ENCODE results near the gene CFAP141.
"Not testable (repeated sequence)": the region's sequence is repeated elsewhere in the genome, so short reads cannot be mapped to it uniquely, and the experiment has no call there.

CFAP141 gene

GRCh38 chr1:154206196-154206595 lies at the start of gene CFAP141:
Gene CFAP141, minus strand, starts transcription at chr1:154206333. Its CDS starts 26 bp downstream, at chr1:154206307.
- DNase-seq = no peak

- no peak for DNase-seq
Measured at GRCh38 chr1:154253671-154254070, 47.5 kb upstream of the CFAP141 start.

GRCh38 chr1:154241703-154242351 lies 35.7 kb upstream of the CFAP141 start:
- no peak for DNase-seq

GRCh38 chr1:154240294-154240833 lies 34.2 kb upstream of the CFAP141 start:
- DNase-seq = no peak

GRCh38 chr1:154239491-154239890 lies 33.4 kb upstream of the CFAP141 start:
- DNase-seq = no peak

GRCh38 chr1:154237880-154238506 lies 31.9 kb upstream of the CFAP141 start:
- DNase-seq = no peak

- no peak for DNase-seq
Measured at GRCh38 chr1:154237435-154237834, 31.3 kb upstream of the CFAP141 start.

GRCh38 chr1:154236855-154237254 lies 30.7 kb upstream of the CFAP141 start:
- DNase-seq = no peak

GRCh38 chr1:154233127-154233526 lies 27.0 kb upstream of the CFAP141 start:
- not testable (repeated sequence) for DNase-seq

- not testable (repeated sequence) for DNase-seq
Measured at GRCh38 chr1:154231112-154231511, 25.0 kb upstream of the CFAP141 start.

- no peak for DNase-seq
Measured at GRCh38 chr1:154225370-154225769, 19.2 kb upstream of the CFAP141 start.

GRCh38 chr1:154223621-154224020 lies 17.5 kb upstream of the CFAP141 start:
- no peak for DNase-seq

- DNase-seq = no peak
Measured at GRCh38 chr1:154222918-154223317, 16.8 kb upstream of the CFAP141 start.

- no peak for DNase-seq
Measured at GRCh38 chr1:154222518-154222917, 16.4 kb upstream of the CFAP141 start.

- no peak for DNase-seq
Measured at GRCh38 chr1:154221278-154222001, 15.3 kb upstream of the CFAP141 start.

GRCh38 chr1:154220970-154221277 lies 14.8 kb upstream of the CFAP141 start:
- no peak for DNase-seq

GRCh38 chr1:154220071-154220969 lies 14.2 kb upstream of the CFAP141 start, which contains the start of gene UBAP2L:
Gene UBAP2L, plus strand, starts transcription at chr1:154220955. Its CDS starts 4,169 bp downstream, at chr1:154225124.
- peak; percentile 97 for DNase-seq

- peak; percentile 38 for DNase-seq
Measured at GRCh38 chr1:154219541-154219940, 13.4 kb upstream of the CFAP141 start.

- DNase-seq = no peak
Measured at GRCh38 chr1:154218545-154218944, 12.4 kb upstream of the CFAP141 start.

GRCh38 chr1:154213274-154213673 lies 7.1 kb upstream of the CFAP141 start:
- DNase-seq = no peak

GRCh38 chr1:154212083-154212482 lies 6.0 kb upstream of the CFAP141 start:
- DNase-seq = no peak

- DNase-seq = no peak
Measured at GRCh38 chr1:154208677-154209388, 2.7 kb upstream of the CFAP141 start.

All from GF-D8 (cell line).